ENCODE data around the gene PPP2R3C.
"Not testable (repeated sequence)": the region's sequence is repeated elsewhere in the genome, so short reads cannot be mapped to it uniquely, and the experiment has no call there.

Gene PPP2R3C

DNA sequence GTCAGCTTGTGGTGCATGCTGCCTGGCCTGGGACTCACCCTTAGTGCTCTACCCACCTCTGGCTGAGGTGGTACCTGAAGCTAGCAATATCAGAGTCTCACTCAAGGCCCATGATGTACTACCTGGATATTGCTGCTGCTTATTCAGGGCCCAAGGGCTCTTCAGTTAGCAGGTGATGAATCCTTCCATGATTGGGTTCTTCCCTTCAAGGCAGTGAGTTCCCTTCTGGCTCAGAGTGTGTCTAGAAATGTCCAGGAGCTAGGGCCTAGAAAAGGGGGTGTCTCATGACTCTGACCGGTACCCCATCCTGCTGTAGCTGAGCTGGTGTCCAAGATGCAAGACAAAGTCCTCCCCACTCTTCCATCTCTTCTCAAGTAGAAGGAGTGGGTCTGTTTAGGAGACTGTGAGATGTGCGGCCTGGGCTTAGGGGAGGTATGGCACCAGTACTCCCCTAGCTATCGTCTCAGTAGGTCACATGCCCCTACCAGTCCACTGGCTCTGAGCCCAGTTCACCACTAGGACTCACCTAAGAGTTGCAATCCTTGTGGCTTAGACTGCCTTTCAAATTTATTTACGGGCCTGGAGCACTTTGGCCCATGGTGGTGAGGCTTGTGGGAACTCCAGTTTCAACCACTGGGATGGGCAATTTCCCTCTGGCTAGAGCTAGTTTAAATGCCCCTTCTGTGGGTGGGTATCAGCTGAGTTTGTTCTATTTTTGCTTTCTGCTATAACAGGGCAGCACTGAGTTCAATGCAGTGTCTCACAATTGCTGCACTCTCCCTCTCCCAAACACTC lies 12.7 kb upstream of the PPP2R3C start:
- DNase-seq (ENCODE audit: low read depth, low spot score), result no peak
- no peak overlapping the region for H3K4me3 ChIP-seq (ENCODE audit: low read length)

DNA sequence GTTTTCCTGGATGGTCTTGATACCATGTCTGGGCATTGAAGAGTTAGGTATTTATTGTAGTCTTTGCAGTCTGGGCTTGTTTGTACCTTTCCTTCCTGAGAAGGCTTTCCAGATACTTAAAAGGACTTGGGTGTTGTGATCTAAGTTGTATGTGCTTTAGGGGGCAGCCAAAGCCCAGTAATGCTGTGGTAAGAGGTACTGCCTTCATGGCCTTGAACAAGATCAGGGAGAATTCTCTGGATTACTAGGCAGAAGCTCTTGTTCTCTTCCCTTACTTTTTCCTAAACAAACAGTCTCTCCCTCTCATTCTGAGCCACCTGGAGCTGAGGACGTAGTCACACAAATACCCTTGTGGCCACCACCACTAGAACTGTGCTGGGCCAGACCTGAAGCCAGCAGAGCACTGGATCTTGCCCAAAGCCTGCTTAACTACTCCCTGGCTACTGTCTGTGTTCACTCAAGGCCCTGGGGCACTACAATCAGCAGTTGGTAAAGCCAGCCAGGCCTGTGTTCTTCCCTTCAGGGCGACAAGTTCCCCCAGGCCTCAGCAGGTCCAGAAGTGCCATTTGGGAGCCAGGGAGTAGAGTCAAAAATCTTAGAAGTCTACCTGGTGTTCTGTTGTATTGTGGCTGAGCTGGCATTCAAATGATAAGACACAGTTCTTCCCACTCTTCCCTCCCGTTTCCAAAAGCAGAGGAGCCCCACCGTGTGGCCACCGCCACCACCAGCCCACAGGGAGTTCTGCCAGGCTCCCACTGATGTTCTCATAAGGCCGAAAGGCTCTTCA lies 11.9 kb upstream of the PPP2R3C start:
- no peak overlapping the region for H3K4me3 ChIP-seq (ENCODE audit: low read length)
- DNase-seq (ENCODE audit: low read depth, low spot score), result no peak

- DNase-seq (ENCODE audit: low read depth, low spot score), result no peak
- H3K4me3 ChIP-seq (ENCODE audit: low read length), result no peak overlapping the region
Observed at GRCh38 chr14:35124127-35124526, 2.3 kb upstream of the PPP2R3C start.

DNA sequence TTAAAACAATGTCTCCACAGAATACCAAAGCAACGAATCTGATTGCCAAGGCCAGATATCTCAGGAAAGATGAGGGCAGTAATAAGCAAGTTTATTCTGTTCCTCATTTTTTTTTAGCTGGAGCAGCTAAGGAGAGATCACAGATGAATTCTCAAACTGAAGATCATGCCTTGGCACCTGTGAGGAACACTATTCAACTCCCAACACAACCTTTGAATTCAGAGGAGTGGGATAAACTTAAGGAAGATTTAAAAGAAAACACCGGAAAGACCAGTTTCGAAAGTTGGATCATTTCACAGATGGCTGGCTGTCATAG lies 1.6 kb upstream of the PPP2R3C start:
- H3K4me3 ChIP-seq (ENCODE audit: low read length), result peak overlapping the region; percentile 76

GRCh38 chr14:35122696-35123387 lies 1.1 kb upstream of the PPP2R3C start:
- H3K4me3 ChIP-seq (ENCODE audit: low read length), result peak overlapping the region; percentile 76
- no peak for DNase-seq (ENCODE audit: low read depth, low spot score)

More for the DNA sequence above, 1.6 kb upstream of the PPP2R3C start:
- DNase-seq (ENCODE audit: low read depth, low spot score), result no peak

DNA sequence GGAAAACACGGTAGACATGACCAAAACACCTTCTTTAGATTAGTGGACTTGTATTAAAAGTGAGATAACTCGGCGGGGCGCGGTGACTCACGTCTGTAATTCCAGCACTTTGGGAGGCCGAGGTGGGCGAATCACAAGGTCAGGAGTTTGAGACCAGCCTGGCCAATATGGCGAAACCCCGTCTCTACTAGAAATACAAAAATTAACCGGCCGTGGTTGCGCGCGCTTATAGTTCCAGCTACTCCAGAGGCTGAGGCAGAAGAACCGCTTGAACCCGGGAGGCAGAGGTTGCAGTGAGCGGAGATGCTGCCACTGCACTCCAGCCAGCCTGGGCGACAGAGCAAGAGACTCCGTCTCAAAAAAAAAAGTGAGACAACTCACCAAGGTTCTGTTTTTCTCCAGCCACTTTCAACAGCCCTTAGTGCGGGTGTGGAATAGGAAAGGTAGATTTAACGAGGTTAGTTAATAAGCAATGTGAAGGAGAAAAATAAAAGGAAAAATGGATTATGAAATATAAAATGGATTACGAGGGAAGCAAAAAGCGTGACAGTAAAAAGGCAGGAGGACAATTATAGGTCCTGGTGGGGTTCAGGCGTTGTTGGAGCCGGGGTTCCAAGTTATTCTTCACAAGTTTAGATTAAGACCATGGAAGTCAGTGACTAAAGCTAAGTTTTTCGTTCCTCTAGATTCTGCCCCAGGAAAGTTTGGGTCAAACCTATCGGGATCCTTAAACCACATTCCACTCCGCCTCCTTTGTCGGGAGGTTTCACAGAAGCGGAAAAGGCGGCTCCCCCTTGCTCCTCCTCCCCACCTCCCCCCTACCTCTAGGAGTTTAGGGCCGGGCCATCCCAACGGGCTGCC lies 534 bp downstream of the PPP2R3C start:
- DNase-seq (ENCODE audit: low read depth, low spot score), result no peak
- H3K4me3 ChIP-seq (ENCODE audit: low read length), result peak overlapping the region; percentile 76

DNA sequence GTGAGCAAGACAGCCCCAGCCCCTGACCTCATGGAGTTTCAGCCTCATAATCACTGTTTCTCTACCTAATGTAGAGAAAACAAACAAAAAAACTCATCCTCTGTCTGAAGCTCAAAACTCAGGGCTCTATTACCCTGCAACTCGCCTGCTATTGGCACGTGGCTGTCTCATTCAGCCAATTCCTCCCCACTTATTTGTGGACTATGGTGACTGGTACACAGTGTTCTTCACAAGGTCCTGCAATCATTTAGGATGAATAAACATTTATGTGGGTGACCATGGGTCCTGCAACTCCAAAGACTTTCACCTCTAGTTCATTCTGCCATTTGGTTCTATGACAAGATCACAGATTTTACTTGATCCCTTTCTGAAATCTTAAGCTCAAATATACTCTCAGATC lies 4.7 kb downstream of the PPP2R3C start:
- no peak for DNase-seq (ENCODE audit: low read depth, low spot score)
- H3K4me3 ChIP-seq (ENCODE audit: low read length), result no peak overlapping the region

GRCh38 chr14:35116242-35116641 lies 5.5 kb downstream of the PPP2R3C start:
- no peak for DNase-seq (ENCODE audit: low read depth, low spot score)
- no peak overlapping the region for H3K4me3 ChIP-seq (ENCODE audit: low read length)

DNA sequence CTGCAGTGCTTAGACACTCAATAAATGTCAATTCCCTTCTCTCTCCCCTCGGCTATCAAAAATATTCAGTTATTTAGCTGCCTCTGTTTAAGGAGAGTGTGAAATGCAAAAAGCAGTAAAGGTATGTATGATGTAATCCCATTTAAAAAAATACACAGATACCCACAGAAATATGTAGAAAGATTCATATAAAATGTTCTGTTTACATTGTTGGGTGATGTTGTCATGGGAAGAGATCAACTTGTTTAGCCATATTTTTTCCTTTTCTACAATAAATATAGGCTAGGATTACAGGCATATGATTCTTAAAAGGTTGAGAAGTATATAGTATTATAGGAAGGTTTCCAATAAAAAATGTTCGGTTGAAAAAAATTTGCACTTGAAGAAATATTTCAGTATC lies 7.8 kb downstream of the PPP2R3C start:
- no peak for DNase-seq (ENCODE audit: low read depth, low spot score)
- no peak overlapping the region for H3K4me3 ChIP-seq (ENCODE audit: low read length)

DNA sequence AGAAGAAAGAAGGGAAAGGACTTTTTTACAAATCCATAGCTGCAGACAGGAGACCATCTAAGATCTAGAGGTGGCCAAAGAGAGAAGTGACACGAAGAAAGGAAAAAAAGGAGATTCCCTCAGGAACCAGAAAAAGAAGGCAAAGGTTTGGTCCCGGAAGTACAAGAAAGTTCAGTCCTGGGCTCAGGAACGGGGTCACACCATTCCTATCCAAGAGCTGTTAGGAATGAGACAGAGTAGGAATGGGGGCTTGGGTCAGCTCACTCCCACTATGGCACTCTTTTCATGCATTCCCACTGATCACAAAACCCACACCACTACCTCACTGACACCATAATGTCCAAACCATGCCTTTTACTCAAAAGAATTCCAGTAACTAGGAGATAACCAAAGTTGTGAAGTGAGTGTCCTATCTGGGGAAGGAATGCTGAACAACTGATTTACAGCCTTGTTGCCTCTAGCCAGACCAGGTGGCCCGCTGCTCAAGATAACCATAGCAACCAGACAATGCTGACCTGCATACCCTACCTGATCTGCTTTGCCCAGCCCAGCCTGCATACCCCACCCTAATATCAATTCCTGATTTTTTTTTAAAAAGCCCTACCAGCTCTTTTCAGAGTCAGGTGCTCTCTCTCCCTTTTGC lies 8.4 kb downstream of the PPP2R3C start:
- H3K4me3 ChIP-seq (ENCODE audit: low read length), result no peak overlapping the region
- DNase-seq (ENCODE audit: low read depth, low spot score), result no peak

- H3K4me3 ChIP-seq (ENCODE audit: low read length), result no peak overlapping the region
- no peak for DNase-seq (ENCODE audit: low read depth, low spot score)
Observed at GRCh38 chr14:35112641-35113040, 9.1 kb downstream of the PPP2R3C start.

DNA sequence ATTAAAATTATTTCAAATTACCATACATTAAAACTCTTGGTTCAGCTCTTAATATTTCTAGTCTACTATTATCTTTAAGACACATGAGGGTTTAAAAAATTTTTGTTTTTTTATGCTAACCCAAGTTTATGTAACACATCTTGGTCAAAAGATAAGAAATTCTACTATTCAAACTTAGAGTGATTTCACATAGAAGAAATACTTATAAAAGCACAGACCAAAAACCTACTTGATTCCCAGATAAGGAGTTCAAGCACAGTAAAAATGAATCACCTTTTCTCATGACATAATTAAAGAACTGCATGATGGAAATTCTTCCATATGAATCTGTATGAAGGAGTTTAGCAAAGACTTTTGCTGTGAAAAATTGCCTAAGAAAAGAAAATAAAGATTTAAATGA lies 13.9 kb downstream of the PPP2R3C start:
- no peak for DNase-seq (ENCODE audit: low read depth, low spot score)
- H3K4me3 ChIP-seq (ENCODE audit: low read length), result no peak overlapping the region

- not testable (repeated sequence) for DNase-seq (ENCODE audit: low read depth, low spot score); H3K4me3 ChIP-seq (ENCODE audit: low read length)
Observed at GRCh38 chr14:35094645-35095044, 27.1 kb downstream of the PPP2R3C start.

DNA sequence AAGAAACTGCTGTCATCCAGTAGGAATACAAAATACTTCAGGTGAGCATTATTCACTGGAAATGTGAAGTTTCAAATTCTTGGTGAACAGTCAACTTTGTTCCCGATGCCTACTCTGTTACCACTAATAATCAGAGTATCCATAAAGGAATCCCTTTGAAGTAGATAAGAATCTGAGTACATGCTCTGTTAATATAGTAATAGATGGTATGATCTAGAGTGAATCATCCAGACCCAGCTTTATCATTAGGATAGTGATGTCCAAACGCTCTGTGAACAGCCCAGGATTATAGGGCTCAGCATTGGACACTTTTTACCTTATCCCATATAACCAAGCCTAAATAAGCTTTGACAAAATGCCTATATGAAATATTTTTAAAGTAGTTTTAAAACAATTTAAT lies 33.3 kb downstream of the PPP2R3C start:
- no peak for DNase-seq (ENCODE audit: low read depth, low spot score)
- no peak overlapping the region for H3K4me3 ChIP-seq (ENCODE audit: low read length)

DNA sequence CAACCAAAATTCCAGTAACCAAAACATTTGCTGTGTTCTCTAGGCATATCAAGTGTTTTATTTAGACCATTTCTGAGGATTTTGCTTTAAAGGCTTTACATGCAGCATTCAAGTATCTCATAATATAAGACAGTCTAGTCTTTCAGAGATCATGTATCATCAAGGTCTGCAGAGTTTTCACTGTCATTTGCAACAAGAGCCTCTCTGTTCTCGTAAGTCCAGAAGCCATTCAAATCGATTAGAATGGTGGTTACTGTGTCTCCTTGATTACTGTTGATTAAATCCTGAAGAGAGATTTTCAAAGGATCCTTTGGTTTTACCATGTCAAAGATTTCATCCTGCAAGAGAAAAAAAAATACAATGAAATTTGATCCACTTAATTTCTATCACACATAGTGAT lies 36.3 kb downstream of the PPP2R3C start:
- no peak for DNase-seq (ENCODE audit: low read depth, low spot score)
- no peak overlapping the region for H3K4me3 ChIP-seq (ENCODE audit: low read length)

GRCh38 chr14:35083530-35084150 lies 38.1 kb downstream of the PPP2R3C start:
- H3K4me3 ChIP-seq (ENCODE audit: low read length), result no peak overlapping the region
- DNase-seq (ENCODE audit: low read depth, low spot score), result no peak

DNA sequence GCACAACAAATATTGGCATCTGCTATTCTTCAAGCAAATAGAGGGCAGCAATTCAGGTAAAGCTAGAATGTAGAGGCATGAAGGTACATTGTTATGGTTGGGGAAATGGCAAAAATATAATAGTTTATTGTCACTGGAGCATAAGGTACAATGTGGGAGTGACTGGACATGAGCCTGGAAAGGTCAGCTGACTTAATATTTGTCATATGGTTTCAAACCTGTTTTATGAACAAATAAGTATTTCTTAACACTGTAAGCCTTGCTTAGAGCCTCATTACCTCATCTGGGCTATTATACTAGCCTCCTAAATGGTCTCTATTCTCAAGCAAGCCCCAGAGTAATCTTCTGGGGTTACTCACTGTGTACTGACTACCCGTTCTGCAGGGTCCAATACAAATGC lies 42.0 kb downstream of the PPP2R3C start:
- no peak for DNase-seq (ENCODE audit: low read depth, low spot score)

DNA sequence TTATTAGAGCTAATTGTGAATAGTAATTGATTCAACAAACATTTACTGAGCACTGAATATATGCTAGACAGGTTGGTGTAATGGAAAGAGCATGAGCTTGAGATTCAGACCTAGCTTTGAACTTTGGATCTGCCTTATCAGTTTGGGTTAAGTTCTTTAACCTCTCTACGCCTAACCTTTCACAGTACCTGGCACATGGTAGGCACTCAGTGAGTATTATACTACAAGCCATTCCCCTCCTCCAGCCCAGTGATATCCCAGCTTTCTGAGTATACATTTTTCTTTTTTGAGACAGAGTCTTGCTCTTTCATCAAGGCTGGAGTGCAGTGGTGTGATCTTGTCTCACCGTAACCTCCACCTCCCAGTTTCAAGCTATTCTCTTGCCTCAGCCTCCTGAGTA lies 43.7 kb downstream of the PPP2R3C start:
- DNase-seq (ENCODE audit: low read depth, low spot score), result no peak
- H3K4me3 ChIP-seq (ENCODE audit: low read length), result no peak overlapping the region

More for the DNA sequence above, 42.0 kb downstream of the PPP2R3C start:
- H3K4me3 ChIP-seq (ENCODE audit: low read length), result no peak overlapping the region
